GM19324 (cell line): Measurements from ENCODE around the gene CACNA2D1.

ENCODE experiments used
- ATAC-seq: cut with Tn5 transposase; IDR thresholded peaks from one replicate; pipeline ENCODE4 v1.9.1; 2021; ENCODE audit warnings: mild to moderate bottlenecking, moderate library complexity; ENCODE audit not compliant: unreplicated experiment, low FRiP score

CACNA2D1 gene

GRCh38 chr7:81925530-81925929 is 518.0 kb downstream of the CACNA2D1 start:
- ATAC-seq: peak; percentile 77

GRCh38 chr7:81924494-81924893 is 519.1 kb downstream of the CACNA2D1 start:
- no peak for ATAC-seq

GRCh38 chr7:81919494-81919893 is 524.1 kb downstream of the CACNA2D1 start:
- ATAC-seq: no peak

- ATAC-seq: no peak
These were observed 535.4 kb downstream of the CACNA2D1 start for GRCh38 chr7:81908220-81908619.

GRCh38 chr7:81903115-81903514 is 540.5 kb downstream of the CACNA2D1 start:
- ATAC-seq: no peak

- ATAC-seq: no peak
These were observed 541.0 kb downstream of the CACNA2D1 start for GRCh38 chr7:81902536-81902935.
